ENCODE results near the gene MYO1E.
A peak's percentile ranks its signal among the peaks of the same experiment; 100 is the strongest.

Gene MYO1E

DNA sequence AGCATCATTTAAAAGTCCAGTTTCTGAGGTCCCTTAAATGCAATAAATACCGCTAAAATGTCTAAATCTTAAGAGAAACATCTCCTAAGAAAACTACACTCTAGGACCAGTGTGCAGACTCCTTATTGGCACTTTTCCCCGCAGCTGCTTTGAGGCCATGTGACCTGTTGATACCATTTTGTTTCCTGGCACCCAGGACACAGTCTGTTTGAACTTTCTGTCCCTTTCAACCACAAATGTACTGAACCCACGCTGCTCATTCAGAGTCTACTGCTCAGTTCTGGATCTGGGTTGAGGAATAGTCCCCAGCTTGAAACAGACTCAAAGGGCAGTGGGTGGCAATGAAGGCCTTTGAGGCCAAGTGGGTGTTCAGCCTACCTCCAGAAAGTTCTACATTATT, 148.9 kb downstream of the MYO1E start (continued):
- TF ChIP-seq POU6F1 (CRISPR knock-in tag; IDR thresholded peaks at IDR 0.05; ENCODE audit: borderline replicate concordance, low read depth): no peak
- TF ChIP-seq ZNF70 (CRISPR knock-in tag; IDR thresholded peaks at IDR 0.05): no peak
- no peak for TF ChIP-seq SNAI2 (CRISPR knock-in tag; IDR thresholded peaks at IDR 0.05)
- no peak for TF ChIP-seq CREB5 (CRISPR knock-in tag; IDR thresholded peaks at IDR 0.05; ENCODE audit: low read depth)

DNA sequence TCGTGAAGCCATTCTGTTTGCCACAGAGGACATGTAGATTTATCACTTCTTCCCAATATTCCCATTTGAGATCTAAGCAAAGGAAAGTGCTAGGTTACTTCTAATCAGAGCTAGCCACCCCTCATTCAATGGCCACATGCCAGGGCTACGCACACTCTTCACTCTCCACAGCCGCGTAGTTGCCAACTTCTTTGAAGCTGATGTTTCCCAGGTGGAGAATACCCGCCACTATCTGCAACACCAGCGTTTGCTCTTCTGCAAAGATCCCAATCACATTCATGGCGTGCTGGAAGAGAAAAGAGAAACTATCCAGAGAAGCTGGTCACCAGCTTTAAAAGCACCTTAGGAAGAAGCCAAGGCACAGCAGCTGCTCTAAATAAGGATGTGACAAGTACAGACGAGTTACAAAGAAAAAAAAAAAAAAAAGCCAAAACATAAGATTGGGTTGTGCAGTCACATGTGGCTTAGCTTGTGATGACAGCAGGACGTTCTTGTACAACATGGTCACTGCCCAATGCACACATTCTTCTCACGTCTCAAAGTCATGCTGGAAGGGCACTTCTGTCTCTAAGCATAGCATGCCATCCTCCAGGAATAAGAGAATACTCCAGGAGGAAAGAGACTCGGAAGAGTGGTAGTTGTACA, 149.6 kb downstream of the MYO1E start:
- no peak for ATAC-seq
- no peak for TF ChIP-seq TCF4 (CRISPR knock-in tag; IDR thresholded peaks at IDR 0.05; ENCODE audit: borderline replicate concordance)
- no peak for TF ChIP-seq TSHZ2 (CRISPR knock-in tag; IDR thresholded peaks at IDR 0.05)
- no peak for TF ChIP-seq POU6F1 (CRISPR knock-in tag; IDR thresholded peaks at IDR 0.05; ENCODE audit: borderline replicate concordance, low read depth)
- TF ChIP-seq, protein P1, sequence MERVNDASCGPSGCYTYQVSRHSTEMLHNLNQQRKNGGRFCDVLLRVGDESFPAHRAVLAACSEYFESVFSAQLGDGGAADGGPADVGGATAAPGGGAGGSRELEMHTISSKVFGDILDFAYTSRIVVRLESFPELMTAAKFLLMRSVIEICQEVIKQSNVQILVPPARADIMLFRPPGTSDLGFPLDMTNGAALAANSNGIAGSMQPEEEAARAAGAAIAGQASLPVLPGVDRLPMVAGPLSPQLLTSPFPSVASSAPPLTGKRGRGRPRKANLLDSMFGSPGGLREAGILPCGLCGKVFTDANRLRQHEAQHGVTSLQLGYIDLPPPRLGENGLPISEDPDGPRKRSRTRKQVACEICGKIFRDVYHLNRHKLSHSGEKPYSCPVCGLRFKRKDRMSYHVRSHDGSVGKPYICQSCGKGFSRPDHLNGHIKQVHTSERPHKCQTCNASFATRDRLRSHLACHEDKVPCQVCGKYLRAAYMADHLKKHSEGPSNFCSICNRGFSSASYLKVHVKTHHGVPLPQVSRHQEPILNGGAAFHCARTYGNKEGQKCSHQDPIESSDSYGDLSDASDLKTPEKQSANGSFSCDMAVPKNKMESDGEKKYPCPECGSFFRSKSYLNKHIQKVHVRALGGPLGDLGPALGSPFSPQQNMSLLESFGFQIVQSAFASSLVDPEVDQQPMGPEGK (CRISPR knock-in tag; IDR thresholded peaks at IDR 0.05; ENCODE audit: borderline replicate concordance): no peak
- TF ChIP-seq, protein P2, sequence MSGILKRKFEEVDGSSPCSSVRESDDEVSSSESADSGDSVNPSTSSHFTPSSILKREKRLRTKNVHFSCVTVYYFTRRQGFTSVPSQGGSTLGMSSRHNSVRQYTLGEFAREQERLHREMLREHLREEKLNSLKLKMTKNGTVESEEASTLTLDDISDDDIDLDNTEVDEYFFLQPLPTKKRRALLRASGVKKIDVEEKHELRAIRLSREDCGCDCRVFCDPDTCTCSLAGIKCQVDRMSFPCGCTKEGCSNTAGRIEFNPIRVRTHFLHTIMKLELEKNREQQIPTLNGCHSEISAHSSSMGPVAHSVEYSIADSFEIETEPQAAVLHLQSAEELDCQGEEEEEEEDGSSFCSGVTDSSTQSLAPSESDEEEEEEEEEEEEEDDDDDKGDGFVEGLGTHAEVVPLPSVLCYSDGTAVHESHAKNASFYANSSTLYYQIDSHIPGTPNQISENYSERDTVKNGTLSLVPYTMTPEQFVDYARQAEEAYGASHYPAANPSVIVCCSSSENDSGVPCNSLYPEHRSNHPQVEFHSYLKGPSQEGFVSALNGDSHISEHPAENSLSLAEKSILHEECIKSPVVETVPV (CRISPR knock-in tag; IDR thresholded peaks at IDR 0.05): no peak
- TF ChIP-seq ZFP30 (CRISPR knock-in tag; IDR thresholded peaks at IDR 0.05): no peak
- TF ChIP-seq CSDC2 (CRISPR knock-in tag; IDR thresholded peaks at IDR 0.05): no peak

- TF ChIP-seq ZNF8 (CRISPR knock-in tag; IDR thresholded peaks at IDR 0.05) (no peak), GLIS3 (CRISPR knock-in tag; IDR thresholded peaks at IDR 0.05) (no peak), ARNTL (CRISPR knock-in tag; IDR thresholded peaks at IDR 0.05; ENCODE audit: borderline replicate concordance, low read depth) (no peak), CREB5 (CRISPR knock-in tag; IDR thresholded peaks at IDR 0.05; ENCODE audit: low read depth) (no peak), CSDC2 (CRISPR knock-in tag; IDR thresholded peaks at IDR 0.05) (no peak)
- peak; percentile 97 for ATAC-seq
These were observed 150.9 kb downstream of the MYO1E start for GRCh38 chr15:59221511-59222505.
